ENCODE results near the gene CCDC186. TPM values are rescaled to one million over a fixed set of nuclear protein-coding genes. Genes with fewer than 3 reads are reported as not detected.

The CCDC186 gene
- total and polyA plus RNA-seq, 2 of the 4 experiments (the other 2 are of a cell fraction), result 3.0 to 6.1 TPM

DNA sequence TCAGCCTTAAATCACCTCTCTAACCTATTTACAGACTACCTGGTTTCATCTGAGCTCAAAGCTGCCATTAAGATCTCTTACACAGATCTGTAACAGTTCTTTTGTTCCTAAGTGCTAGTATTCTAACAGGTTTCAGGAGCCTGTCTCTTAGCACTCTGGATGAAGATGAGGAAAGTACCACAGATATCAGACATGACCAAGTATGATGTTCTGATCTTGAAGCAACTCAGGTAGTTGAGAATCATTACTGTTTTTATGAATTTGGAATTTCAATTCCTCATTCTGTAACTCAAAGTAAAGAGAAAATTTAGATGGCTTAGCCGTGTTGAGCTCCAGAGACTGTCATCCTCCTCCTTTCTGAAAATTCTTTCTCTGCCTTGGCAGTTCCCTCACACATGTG, 30.8 kb downstream of the CCDC186 start:
- Histone ChIP-seq H3K4ac (ENCODE audit: low read depth, low read length) (no peak overlapping the region), H3K36me3 (ENCODE audit: control insufficient read depth, insufficient read depth, low read length) (peaks cover 6% of the 10 kb centered on the region), H3K23ac (ENCODE audit: low read depth, low read length) (no peak overlapping the region), H3K9ac (ENCODE audit: low read depth, low read length) (no peak overlapping the region), H3K4me1 (ENCODE audit: control insufficient read depth, insufficient read depth, low read length) (no peaks in the 10 kb centered on the region), H2AK9ac (replicated peaks; ENCODE audit: low read depth, low read length, poor library complexity) (no peak overlapping the region), H4K8ac (ENCODE audit: low read depth in 2 of 2, low read length in 2 of 2) (no peak overlapping the region), H2BK120ac (ENCODE audit: low read depth, low read length) (no peak overlapping the region), H3K4me3 (ENCODE audit: insufficient read depth, low read depth, low read length) (no peak overlapping the region), H3K9me3 (ENCODE audit: control insufficient read depth, insufficient read depth, low read length) (no peaks in the 10 kb centered on the region), H2AFZ (replicated peaks; ENCODE audit: low read length, poor library complexity) (no peak overlapping the region), H2AK5ac (ENCODE audit: low read depth, low read length) (no peak overlapping the region), H2BK20ac (ENCODE audit: low read depth, low read length) (no peak overlapping the region), H3K18ac (ENCODE audit: low read depth, low read length) (no peak overlapping the region), H4K5ac (ENCODE audit: low read depth, low read length) (no peak overlapping the region), H3K27ac (ENCODE audit: insufficient read depth, low read length) (no peak overlapping the region), H2BK15ac (ENCODE audit: low read depth, low read length) (no peak overlapping the region), H3K9me1 (ENCODE audit: insufficient read depth, low read length) (no peaks in the 10 kb centered on the region), H3K14ac (replicated peaks; ENCODE audit: low read depth, low read length) (no peak overlapping the region), H3K79me1 (ENCODE audit: low read depth in 1 of 2, low read length in 2 of 2) (no peaks in the 10 kb centered on the region), H4K91ac (ENCODE audit: insufficient read depth, low read depth, low read length) (no peak overlapping the region), H4K20me1 (ENCODE audit: insufficient read depth, low read length) (no peaks in the 10 kb centered on the region), H3K4me2 (ENCODE audit: low read depth, low read length) (no peak overlapping the region), H2BK5ac (ENCODE audit: low read depth, low read length, poor library complexity, severe bottlenecking) (no peak overlapping the region), H3K56ac (ENCODE audit: extremely low read depth, insufficient read depth, low read length) (no peak overlapping the region), H3K27me3 (ENCODE audit: control insufficient read depth, insufficient read depth, low read length) (no peaks in the 10 kb centered on the region)
- ATAC-seq (ENCODE audit: low read depth) (no peak), DNase-seq (no peak)
- ChIA-PET POLR2A (ENCODE audit: unreplicated experiment) (no interaction called here), CTCF (interaction anchor here (0.6 kb wide), 1 partner anchor 437 kb away, joined by 3 read pairs; no protein-coding TSS in a partner anchor)
- BruUV-seq (replicated peaks), result no TSS peak
- intact Hi-C loops (cut with micrococcal nuclease) (no loop called here), in situ Hi-C loops (cut with MboI; ENCODE audit: low sequenced_read_pairs) (no loop called here), dilution Hi-C loops (cut with HindIII; ENCODE audit: low sequenced_read_pairs, unreplicated experiment) (no loop called here)
- TF ChIP-seq CEBPB (IDR thresholded peaks at IDR 0.05; ENCODE audit: low read depth, low read length), result no peak
- TF ChIP-seq, protein P1, sequence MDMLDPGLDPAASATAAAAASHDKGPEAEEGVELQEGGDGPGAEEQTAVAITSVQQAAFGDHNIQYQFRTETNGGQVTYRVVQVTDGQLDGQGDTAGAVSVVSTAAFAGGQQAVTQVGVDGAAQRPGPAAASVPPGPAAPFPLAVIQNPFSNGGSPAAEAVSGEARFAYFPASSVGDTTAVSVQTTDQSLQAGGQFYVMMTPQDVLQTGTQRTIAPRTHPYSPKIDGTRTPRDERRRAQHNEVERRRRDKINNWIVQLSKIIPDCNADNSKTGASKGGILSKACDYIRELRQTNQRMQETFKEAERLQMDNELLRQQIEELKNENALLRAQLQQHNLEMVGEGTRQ (IDR thresholded peaks at IDR 0.05; ENCODE audit: low read depth, low read length), result no peak
- TF ChIP-seq SMC3 (IDR thresholded peaks at IDR 0.05; ENCODE audit: low read depth, low read length), result no peak
- no CpG with 5 or more reads among the region's 1 CpG for WGBS, 2 experiments (ENCODE audit: extremely low coverage in 2 of 2, insufficient read length in 1 of 2)
